ENCODE data around the gene TUT7.
A peak's percentile ranks its signal among the peaks of the same experiment; 100 is the strongest.

TUT7 gene

DNA sequence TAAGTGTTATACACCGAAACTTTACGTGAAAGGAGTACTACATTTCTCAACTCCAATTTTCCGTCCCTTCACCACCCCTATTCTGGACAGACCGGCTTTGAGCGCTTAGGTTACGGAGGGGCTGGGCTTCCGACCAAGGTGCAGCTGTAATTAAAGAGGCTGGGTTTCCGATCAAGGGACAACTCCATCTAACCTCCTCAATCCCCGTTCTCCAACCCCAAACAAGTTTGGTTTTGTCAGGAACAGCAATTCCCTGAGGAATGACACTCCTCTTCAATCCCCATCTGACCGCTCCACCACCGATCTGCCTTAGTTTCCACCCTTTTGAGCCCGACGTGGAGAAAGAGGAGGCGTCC lies 577 bp downstream of the TUT7 start:
- Histone ChIP-seq H4K91ac (ENCODE audit: low read depth, low read length, poor library complexity) (no peak overlapping the region), H2BK5ac (ENCODE audit: low read length) (peak overlapping the region; percentile 91), H2AK5ac (ENCODE audit: low read depth, low read length) (no peak overlapping the region), H2BK120ac (ENCODE audit: low read depth, low read length) (no peak overlapping the region), H3K4me3 (ENCODE audit: low read length in 2 of 2) (peak overlapping the region; percentile 73 to 87), H3K36me3 (replicated peaks in 1 of 2; ENCODE audit: control insufficient read depth in 2 of 2, insufficient read depth in 2 of 2, low read length in 2 of 2) (peaks cover 0 to 34% of the 10 kb centered on the region in 2 donors), H3K27me3 (ENCODE audit: control insufficient read depth in 3 of 3, insufficient read depth in 3 of 3, low read depth in 1 of 3, low read length in 3 of 3) (peaks cover 0 to 35% (median 2%) of the 10 kb centered on the region in 3 experiments), H3K4me1 (ENCODE audit: control insufficient read depth in 2 of 2, insufficient read depth in 1 of 2, low read depth in 1 of 2, low read length in 2 of 2) (no peaks in the 10 kb centered on the region), H3K4me2 (ENCODE audit: insufficient read depth, low read length, poor library complexity, severe bottlenecking) (peak overlapping the region; percentile 69), H3K27ac (replicated peaks; ENCODE audit: low read length) (peak overlapping the region; percentile 89), H3K18ac (ENCODE audit: low read length) (no peak overlapping the region), H3K9me3 (replicated peaks in 1 of 2; ENCODE audit: control insufficient read depth in 2 of 2, insufficient read depth in 1 of 2, low read depth in 1 of 2, low read length in 2 of 2) (no peaks in the 10 kb centered on the region), H3K79me1 (ENCODE audit: low read depth, low read length) (peaks cover 1% of the 10 kb centered on the region), H3K9ac (ENCODE audit: low read depth, low read length, poor library complexity) (peak overlapping the region; percentile 91), H4K8ac (ENCODE audit: low read depth, low read length) (no peak overlapping the region), H3K14ac (ENCODE audit: low read length) (no peak overlapping the region), H2BK15ac (ENCODE audit: low read length) (no peak overlapping the region), H3K4ac (ENCODE audit: low read length) (no peak overlapping the region), H2BK12ac (ENCODE audit: low read length) (no peak overlapping the region), H3K23ac (ENCODE audit: low read depth, low read length, poor library complexity) (no peak overlapping the region), H2AFZ (ENCODE audit: low read length) (peak overlapping the region; percentile 98)
- WGBS, 2 donors (ENCODE audit: extremely low coverage in 2 of 2, insufficient read length in 2 of 2, insufficient replicate concordance in 1 of 2) = no CpG with 5 or more reads among the region's 14 CpGs
- no peak for DNase-seq (ENCODE audit: low spot score)

DNA sequence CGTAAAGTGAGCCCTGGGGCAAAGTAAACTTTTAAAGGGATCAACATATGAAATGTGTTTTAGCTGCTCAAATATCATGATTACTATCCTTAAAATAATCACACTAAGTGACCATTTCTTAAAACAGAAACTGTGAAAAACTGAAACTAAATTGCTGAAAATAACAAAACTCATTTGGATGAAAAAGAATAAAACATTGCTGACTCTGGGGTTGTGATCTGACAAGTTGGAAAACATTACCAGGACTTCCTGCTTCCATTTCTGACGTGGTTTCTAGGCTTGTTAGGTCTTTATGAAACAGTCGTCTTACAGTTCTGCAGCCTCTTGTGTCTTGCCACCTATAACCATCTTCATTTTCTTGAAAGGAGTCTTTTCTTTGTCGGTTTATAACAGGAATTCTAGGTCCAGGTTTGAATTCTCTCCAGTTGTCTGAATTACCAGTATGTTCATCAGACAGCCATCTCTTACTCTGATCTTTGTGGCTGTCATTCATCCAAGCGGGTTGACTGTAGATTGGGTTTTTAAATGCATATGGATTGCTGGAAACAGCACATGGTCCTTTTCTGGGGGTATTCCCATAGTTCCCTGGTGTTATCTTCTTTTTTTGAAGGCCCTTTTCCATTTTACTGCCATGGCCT lies 1.7 kb downstream of the TUT7 start:
- H2BK15ac ChIP-seq (ENCODE audit: low read length) = no peak overlapping the region
- H3K4ac ChIP-seq (ENCODE audit: low read length) = no peak overlapping the region
- WGBS, 2 donors (ENCODE audit: extremely low coverage in 2 of 2, insufficient read length in 2 of 2, insufficient replicate concordance in 1 of 2) = no CpG with 5 or more reads among the region's 5 CpGs
- peaks cover 0 to 27% (median 2%) of the 10 kb centered on the region in 3 experiments for H3K27me3 ChIP-seq (ENCODE audit: control insufficient read depth in 3 of 3, insufficient read depth in 3 of 3, low read depth in 1 of 3, low read length in 3 of 3)
- no peak overlapping the region for H3K27ac ChIP-seq (replicated peaks; ENCODE audit: low read length)
- H3K9me3 ChIP-seq (replicated peaks in 1 of 2; ENCODE audit: control insufficient read depth in 2 of 2, insufficient read depth in 1 of 2, low read depth in 1 of 2, low read length in 2 of 2) = no peaks in the 10 kb centered on the region
- peaks cover 1% of the 10 kb centered on the region for H3K79me1 ChIP-seq (ENCODE audit: low read depth, low read length)
- H3K4me2 ChIP-seq (ENCODE audit: insufficient read depth, low read length, poor library complexity, severe bottlenecking) = no peak overlapping the region
- no peak overlapping the region for H3K18ac ChIP-seq (ENCODE audit: low read length)
- H3K9ac ChIP-seq (ENCODE audit: low read depth, low read length, poor library complexity) = no peak overlapping the region
- H4K91ac ChIP-seq (ENCODE audit: low read depth, low read length, poor library complexity) = no peak overlapping the region
- no peak overlapping the region for H2AK5ac ChIP-seq (ENCODE audit: low read depth, low read length)
- peak overlapping the region in 1 of 2 donors; percentile 73 for H3K4me3 ChIP-seq (ENCODE audit: low read length in 2 of 2)
- peaks cover 0 to 39% of the 10 kb centered on the region in 2 donors for H3K36me3 ChIP-seq (replicated peaks in 1 of 2; ENCODE audit: control insufficient read depth in 2 of 2, insufficient read depth in 2 of 2, low read length in 2 of 2)
- H2AFZ ChIP-seq (ENCODE audit: low read length) = no peak overlapping the region
- no peaks in the 10 kb centered on the region for H3K4me1 ChIP-seq (ENCODE audit: control insufficient read depth in 2 of 2, insufficient read depth in 1 of 2, low read depth in 1 of 2, low read length in 2 of 2)
- H2BK12ac ChIP-seq (ENCODE audit: low read length) = no peak overlapping the region
- no peak for DNase-seq (ENCODE audit: low spot score)
- H4K8ac ChIP-seq (ENCODE audit: low read depth, low read length) = no peak overlapping the region
- H2BK5ac ChIP-seq (ENCODE audit: low read length) = no peak overlapping the region
- H3K14ac ChIP-seq (ENCODE audit: low read length) = no peak overlapping the region
- no peak overlapping the region for H3K23ac ChIP-seq (ENCODE audit: low read depth, low read length, poor library complexity)
- no peak overlapping the region for H2BK120ac ChIP-seq (ENCODE audit: low read depth, low read length)

DNA sequence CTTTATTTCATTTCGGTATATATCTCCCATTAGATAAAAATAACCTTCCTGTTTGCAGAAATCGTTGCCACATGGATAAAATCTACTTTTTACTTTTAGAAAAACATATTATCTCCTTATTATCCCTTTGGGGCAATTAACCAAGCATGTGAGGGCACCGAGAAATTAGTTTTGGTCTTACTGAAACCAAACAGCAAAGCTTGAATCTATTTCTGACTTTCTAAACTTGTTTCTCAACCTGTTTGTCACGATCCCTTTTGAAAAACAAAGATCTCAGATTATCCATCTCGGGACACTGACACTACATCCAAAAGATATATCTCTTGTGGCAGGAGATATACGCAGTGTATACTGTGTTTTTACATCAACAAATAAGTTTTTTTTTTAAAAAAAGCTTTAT lies 2.3 kb downstream of the TUT7 start:
- no peak overlapping the region for H2BK15ac ChIP-seq (ENCODE audit: low read length)
- no peaks in the 10 kb centered on the region for H3K4me1 ChIP-seq (ENCODE audit: control insufficient read depth in 2 of 2, insufficient read depth in 1 of 2, low read depth in 1 of 2, low read length in 2 of 2)
- no peak overlapping the region for H3K4me3 ChIP-seq (ENCODE audit: low read length in 2 of 2)
- no peak overlapping the region for H2BK120ac ChIP-seq (ENCODE audit: low read depth, low read length)
- H2BK12ac ChIP-seq (ENCODE audit: low read length) = no peak overlapping the region
- H3K23ac ChIP-seq (ENCODE audit: low read depth, low read length, poor library complexity) = no peak overlapping the region
- H3K9me3 ChIP-seq (replicated peaks in 1 of 2; ENCODE audit: control insufficient read depth in 2 of 2, insufficient read depth in 1 of 2, low read depth in 1 of 2, low read length in 2 of 2) = no peaks in the 10 kb centered on the region
- H2AFZ ChIP-seq (ENCODE audit: low read length) = no peak overlapping the region
- no peak overlapping the region for H2AK5ac ChIP-seq (ENCODE audit: low read depth, low read length)
- WGBS, 2 donors (ENCODE audit: extremely low coverage in 2 of 2, insufficient read length in 2 of 2, insufficient replicate concordance in 1 of 2) = no CpG with 5 or more reads among the region's 6 CpGs
- H3K4ac ChIP-seq (ENCODE audit: low read length) = no peak overlapping the region
- H3K9ac ChIP-seq (ENCODE audit: low read depth, low read length, poor library complexity) = no peak overlapping the region
- no peak overlapping the region for H4K8ac ChIP-seq (ENCODE audit: low read depth, low read length)
- H3K27ac ChIP-seq (replicated peaks; ENCODE audit: low read length) = no peak overlapping the region
- H3K79me1 ChIP-seq (ENCODE audit: low read depth, low read length) = peaks cover 1% of the 10 kb centered on the region
- H3K27me3 ChIP-seq (ENCODE audit: control insufficient read depth in 3 of 3, insufficient read depth in 3 of 3, low read depth in 1 of 3, low read length in 3 of 3) = peaks cover 0 to 20% (median 2%) of the 10 kb centered on the region in 3 experiments
- H3K18ac ChIP-seq (ENCODE audit: low read length) = no peak overlapping the region
- H4K91ac ChIP-seq (ENCODE audit: low read depth, low read length, poor library complexity) = no peak overlapping the region
- H2BK5ac ChIP-seq (ENCODE audit: low read length) = no peak overlapping the region
- peaks cover 0 to 39% of the 10 kb centered on the region in 2 donors for H3K36me3 ChIP-seq (replicated peaks in 1 of 2; ENCODE audit: control insufficient read depth in 2 of 2, insufficient read depth in 2 of 2, low read length in 2 of 2)
- no peak for DNase-seq (ENCODE audit: low spot score)
- no peak overlapping the region for H3K4me2 ChIP-seq (ENCODE audit: insufficient read depth, low read length, poor library complexity, severe bottlenecking)
- H3K14ac ChIP-seq (ENCODE audit: low read length) = no peak overlapping the region

DNA sequence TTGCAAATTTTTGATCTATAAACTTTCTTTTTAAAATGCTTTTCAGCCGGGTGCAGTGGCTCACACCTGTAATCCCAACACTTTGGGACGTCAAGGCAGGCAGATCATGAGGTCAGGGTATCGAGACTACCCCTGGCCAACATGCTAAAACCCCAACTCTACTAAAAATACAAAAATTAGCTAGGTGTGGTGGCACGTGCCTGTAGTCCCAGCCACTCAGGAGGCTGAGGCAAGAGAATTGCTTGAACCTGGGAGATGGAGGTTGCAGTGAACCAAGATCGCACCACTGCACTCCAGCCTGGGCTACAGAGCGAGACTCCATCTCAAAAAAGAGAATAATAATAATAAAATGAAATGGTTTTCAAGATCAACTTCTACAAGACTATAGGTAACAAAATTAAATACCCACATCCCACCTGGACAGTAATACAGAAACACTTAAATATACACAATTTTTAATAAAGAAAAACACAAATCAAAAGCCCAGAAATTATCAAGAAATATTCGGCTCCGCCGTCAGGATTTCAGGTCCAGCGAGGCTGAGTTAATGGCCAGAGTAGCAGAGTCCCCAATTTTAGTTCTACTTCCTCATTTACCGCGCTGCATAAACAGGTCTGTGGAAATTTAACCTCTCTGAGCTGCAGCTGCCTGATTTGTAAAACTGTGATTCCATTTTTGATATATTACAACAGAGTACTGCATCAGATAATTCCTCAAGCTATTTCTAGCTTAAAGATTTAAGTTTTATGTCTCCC lies 4.0 kb downstream of the TUT7 start:
- Histone ChIP-seq H3K27me3 (ENCODE audit: control insufficient read depth in 3 of 3, insufficient read depth in 3 of 3, low read depth in 1 of 3, low read length in 3 of 3) (peaks cover 0 to 5% (median 0%) of the 10 kb centered on the region in 3 experiments), H3K36me3 (replicated peaks in 1 of 2; ENCODE audit: control insufficient read depth in 2 of 2, insufficient read depth in 2 of 2, low read length in 2 of 2) (peaks cover 2 to 52% of the 10 kb centered on the region in 2 donors), H2BK5ac (ENCODE audit: low read length) (no peak overlapping the region), H2BK120ac (ENCODE audit: low read depth, low read length) (no peak overlapping the region), H3K9me3 (replicated peaks in 1 of 2; ENCODE audit: control insufficient read depth in 2 of 2, insufficient read depth in 1 of 2, low read depth in 1 of 2, low read length in 2 of 2) (no peaks in the 10 kb centered on the region), H3K9ac (ENCODE audit: low read depth, low read length, poor library complexity) (no peak overlapping the region), H3K4me2 (ENCODE audit: insufficient read depth, low read length, poor library complexity, severe bottlenecking) (no peak overlapping the region), H4K91ac (ENCODE audit: low read depth, low read length, poor library complexity) (no peak overlapping the region), H3K4ac (ENCODE audit: low read length) (no peak overlapping the region), H3K4me1 (ENCODE audit: control insufficient read depth in 2 of 2, insufficient read depth in 1 of 2, low read depth in 1 of 2, low read length in 2 of 2) (no peaks in the 10 kb centered on the region), H2BK15ac (ENCODE audit: low read length) (no peak overlapping the region), H2AK5ac (ENCODE audit: low read depth, low read length) (no peak overlapping the region), H3K18ac (ENCODE audit: low read length) (no peak overlapping the region), H2BK12ac (ENCODE audit: low read length) (no peak overlapping the region), H3K79me1 (ENCODE audit: low read depth, low read length) (peaks cover 1% of the 10 kb centered on the region), H4K8ac (ENCODE audit: low read depth, low read length) (no peak overlapping the region), H3K4me3 (ENCODE audit: low read length in 2 of 2) (no peak overlapping the region), H3K27ac (replicated peaks; ENCODE audit: low read length) (no peak overlapping the region), H3K23ac (ENCODE audit: low read depth, low read length, poor library complexity) (no peak overlapping the region), H2AFZ (ENCODE audit: low read length) (no peak overlapping the region), H3K14ac (ENCODE audit: low read length) (no peak overlapping the region)
- no CpG with 5 or more reads among the region's 12 CpGs for WGBS, 2 donors (ENCODE audit: extremely low coverage in 2 of 2, insufficient read length in 2 of 2, insufficient replicate concordance in 1 of 2)
- no peak for DNase-seq (ENCODE audit: low spot score)

All from neuronal stem cell (in vitro differentiated cells).